Activated T-helper 17 cell treated with anti-CD3 and anti-CD28 coated beads, Interleukin-2, amount 50 U/mL, for 72 hours (primary cell): Measurements from ENCODE around the gene LRRC45. TPM values are rescaled to one million over a fixed set of nuclear protein-coding genes. Genes with fewer than 3 reads are reported as not detected.

ENCODE experiments used
- ATAC-seq: fragments of 150-1000 bp; cut with Tn5 transposase; replicated peaks from 2 replicates; pipeline ENCODE4 v1.10.0; 2021; ENCODE audit warnings: mild to moderate bottlenecking, moderate library complexity
- H3K27ac Mint-ChIP-seq: one replicate; pipeline ENCODE4 v1.8.0; 2022; ENCODE audit warnings: mixed read lengths
- H3K27me3 Mint-ChIP-seq: one replicate; pipeline ENCODE4 v1.8.0; 2022; ENCODE audit warnings: mixed read lengths
- H3K36me3 Mint-ChIP-seq: one replicate; pipeline ENCODE4 v1.8.0; 2022; ENCODE audit warnings: low read depth, mild to moderate bottlenecking, mixed read lengths
- H3K4me1 Mint-ChIP-seq: one replicate; pipeline ENCODE4 v1.8.0; 2022; ENCODE audit warnings: mixed read lengths
- H3K4me3 Mint-ChIP-seq: one replicate; pipeline ENCODE4 v1.8.0; 2022; ENCODE audit warnings: mild to moderate bottlenecking, mixed read lengths
- H3K9me3 Mint-ChIP-seq: one replicate; pipeline ENCODE4 v1.8.0; 2022; ENCODE audit warnings: mixed read lengths
- total RNA-seq, 2 donors: library from RNA; stranded (reverse); gene quantifications; one replicate each; pipeline ENCODE4 v1.2.3, GENCODE V29; 2022

Gene LRRC45
- total RNA-seq, 2 donors from 2014 or later: 14.0 to 23.9 TPM

DNA sequence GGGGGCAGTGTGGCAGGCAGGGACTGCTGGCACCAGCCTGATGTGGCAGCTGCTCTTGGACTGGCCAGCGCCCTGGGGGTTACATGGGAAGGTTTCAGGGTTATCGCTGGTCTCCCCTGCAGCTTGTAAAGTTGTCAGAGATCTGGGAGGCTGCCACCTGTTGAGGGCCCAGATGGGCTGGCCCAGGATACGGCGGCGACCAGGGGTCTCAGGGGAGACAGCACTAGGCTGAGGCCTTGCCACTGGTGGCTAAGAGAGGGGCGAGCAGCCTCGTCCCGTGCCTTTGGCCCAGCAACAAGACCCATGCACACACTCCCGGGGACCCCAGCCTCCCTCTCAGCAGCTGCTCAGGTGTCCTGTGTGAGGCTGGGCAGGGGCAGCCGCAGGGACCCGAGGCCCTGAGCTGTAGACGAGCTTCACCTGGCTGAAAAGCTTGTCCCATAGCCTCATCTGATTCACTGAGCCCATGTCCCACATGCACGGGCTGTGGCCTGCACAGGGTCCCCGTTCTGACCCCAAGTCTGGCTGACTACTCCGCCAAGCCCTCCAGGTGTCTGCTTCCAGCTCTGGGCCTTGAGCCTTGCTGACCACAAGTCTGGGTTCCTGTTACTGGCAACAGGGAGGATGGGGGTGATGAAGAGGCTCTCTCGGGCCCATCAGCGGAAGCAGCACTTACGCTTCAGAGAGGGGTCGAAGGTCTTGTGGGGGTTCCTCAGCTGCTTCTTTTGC is 36.3 kb downstream of the LRRC45 start:
- peaks cover 18% of the 10 kb centered on the region for H3K36me3 Mint-ChIP-seq
- no peaks in the 10 kb centered on the region for H3K4me1 Mint-ChIP-seq
- no peak overlapping the region for H3K27ac Mint-ChIP-seq
- H3K4me3 Mint-ChIP-seq: no peak overlapping the region
- ATAC-seq: no peak
- no peaks in the 10 kb centered on the region for H3K27me3 Mint-ChIP-seq
- H3K9me3 Mint-ChIP-seq: no peaks in the 10 kb centered on the region

DNA sequence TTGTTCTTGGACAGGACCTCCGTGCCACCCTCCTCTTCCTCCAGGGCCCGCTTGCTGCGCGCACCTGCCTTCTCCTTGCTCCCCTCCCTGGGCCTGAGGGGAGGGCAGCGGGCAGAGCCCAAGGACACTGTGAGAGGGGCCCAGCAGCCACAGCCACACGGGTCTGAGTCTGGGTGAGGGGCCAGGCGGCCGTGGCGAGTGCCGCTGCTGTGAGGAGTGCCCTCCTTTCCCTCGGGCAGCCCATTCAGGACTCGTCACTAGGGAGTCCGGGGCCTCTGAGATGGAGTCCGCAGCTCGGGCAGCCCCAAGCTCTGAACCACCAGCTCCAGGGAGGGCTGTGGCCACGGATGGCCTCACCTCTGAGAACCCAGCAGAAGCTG is 36.9 kb downstream of the LRRC45 start:
- H3K9me3 Mint-ChIP-seq: no peaks in the 10 kb centered on the region
- H3K36me3 Mint-ChIP-seq: peaks cover 16% of the 10 kb centered on the region
- no peaks in the 10 kb centered on the region for H3K4me1 Mint-ChIP-seq
- no peak overlapping the region for H3K27ac Mint-ChIP-seq
- no peaks in the 10 kb centered on the region for H3K27me3 Mint-ChIP-seq
- no peak for ATAC-seq
- H3K4me3 Mint-ChIP-seq: no peak overlapping the region

DNA sequence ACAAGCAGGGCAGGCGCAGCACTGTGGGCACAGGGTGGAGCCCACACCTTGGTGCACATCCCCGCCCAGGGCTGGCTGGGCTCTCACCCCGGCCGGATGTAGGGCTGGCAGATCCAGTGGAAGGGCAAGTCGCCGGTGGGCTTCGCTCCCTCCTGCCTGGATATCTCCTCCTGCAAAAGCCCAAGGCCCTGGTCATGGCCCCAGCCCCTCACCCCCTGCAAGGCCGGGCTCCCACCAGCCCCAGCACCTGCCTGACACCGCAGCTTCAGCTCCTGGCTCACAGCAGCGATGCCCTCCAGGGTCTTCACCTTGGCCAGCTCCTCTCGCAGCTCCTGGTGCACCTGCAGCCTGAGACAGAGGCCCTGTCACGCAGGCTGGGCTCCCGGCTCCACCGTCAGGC is 37.5 kb downstream of the LRRC45 start:
- Mint-ChIP-seq H3K4me3 (no peak overlapping the region), H3K27ac (no peak overlapping the region), H3K4me1 (no peaks in the 10 kb centered on the region), H3K36me3 (peaks cover 12% of the 10 kb centered on the region), H3K27me3 (no peaks in the 10 kb centered on the region), H3K9me3 (no peaks in the 10 kb centered on the region)
- ATAC-seq: no peak

DNA sequence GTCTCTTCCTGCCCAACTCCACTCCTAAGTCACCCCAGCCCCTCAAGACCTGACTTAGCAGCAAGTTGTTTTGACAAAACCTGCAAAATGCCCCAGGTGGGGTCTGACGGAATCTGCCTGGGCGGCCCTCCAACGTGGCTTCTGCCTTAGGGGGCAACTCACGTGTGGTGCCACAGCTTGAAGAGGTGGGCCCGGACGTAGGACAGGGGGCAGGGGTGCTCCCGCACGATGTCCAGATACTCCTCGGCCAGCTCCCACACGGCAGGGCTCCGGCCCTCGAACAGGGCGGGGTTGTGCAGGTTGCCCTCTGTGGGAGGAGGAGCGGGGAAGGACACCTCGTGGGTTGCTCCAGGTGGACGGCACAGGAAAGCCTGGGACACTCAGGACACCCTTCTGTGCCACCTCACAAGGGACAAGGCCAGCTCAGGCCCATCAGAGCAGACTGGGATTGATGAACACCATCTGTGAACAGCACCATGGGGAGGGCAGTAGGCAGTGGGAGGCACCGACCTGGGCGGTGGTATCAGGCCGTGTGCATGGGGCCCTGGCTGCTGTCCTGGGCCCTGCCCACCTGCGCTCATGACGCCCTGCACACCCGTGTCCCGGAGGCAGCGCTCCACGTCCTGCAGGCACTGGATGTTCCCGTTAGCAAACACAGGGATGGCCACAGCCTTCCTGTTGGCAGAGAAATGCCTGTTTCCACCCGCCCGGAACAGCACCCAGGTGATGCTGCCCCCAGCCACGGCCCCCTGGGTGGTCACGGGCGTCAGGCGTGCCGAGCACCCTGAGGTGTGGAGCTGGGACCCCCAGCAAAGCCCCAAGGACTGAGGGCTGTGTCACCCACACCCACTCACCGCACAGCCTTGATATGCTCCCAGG is 38.2 kb downstream of the LRRC45 start:
- Mint-ChIP-seq H3K4me1 (no peaks in the 10 kb centered on the region), H3K9me3 (no peaks in the 10 kb centered on the region), H3K27me3 (no peaks in the 10 kb centered on the region), H3K4me3 (no peak overlapping the region), H3K36me3 (peaks cover 12% of the 10 kb centered on the region), H3K27ac (no peak overlapping the region)
- no peak for ATAC-seq

DNA sequence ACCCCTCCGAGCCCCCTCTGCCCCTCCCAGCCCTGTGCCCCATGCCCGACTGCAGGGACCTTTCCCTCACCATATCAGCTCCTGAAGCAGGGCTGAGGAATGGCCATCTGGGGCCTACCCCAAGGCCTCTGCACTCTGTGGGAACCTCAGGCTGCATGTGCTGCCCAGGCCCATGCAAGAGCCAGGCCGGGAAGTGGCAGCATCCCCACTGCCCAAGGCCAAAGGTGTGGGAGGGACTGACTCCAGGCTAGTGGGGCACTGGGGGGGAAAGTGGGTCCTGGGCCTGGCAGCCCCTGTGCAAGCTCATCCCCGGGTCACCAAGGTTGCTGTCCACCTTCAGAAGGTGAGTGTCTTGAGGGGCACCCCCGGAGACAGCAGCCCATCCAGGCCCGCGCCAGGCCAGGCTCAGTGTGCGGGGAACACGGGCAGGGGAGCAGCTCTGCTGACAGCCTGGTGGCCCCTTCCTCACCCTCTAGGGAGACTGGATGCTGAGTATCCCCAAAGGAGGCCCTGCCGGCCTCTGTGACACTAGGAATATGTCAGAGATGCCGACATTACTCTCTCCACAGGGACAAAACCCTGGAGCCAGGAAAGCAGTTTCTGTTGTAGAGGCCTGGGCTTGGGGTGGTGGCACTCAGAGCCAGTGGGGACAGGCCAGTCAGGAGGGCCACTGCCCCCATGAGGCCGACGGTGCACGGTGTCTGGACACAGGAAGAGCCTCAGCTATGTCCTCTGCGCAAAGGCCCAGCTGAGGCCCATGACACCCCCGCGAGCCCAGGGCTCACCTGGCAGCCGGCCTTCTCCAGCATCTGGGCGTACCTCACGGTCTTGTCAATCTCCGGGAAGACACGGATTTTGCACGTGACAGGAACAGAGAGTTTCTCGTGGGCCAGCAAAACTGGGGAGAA is 39.2 kb downstream of the LRRC45 start:
- H3K4me1 Mint-ChIP-seq: no peaks in the 10 kb centered on the region
- no peak overlapping the region for H3K27ac Mint-ChIP-seq
- H3K27me3 Mint-ChIP-seq: no peaks in the 10 kb centered on the region
- no peaks in the 10 kb centered on the region for H3K9me3 Mint-ChIP-seq
- H3K36me3 Mint-ChIP-seq: peaks cover 12% of the 10 kb centered on the region
- no peak for ATAC-seq
- H3K4me3 Mint-ChIP-seq: no peak overlapping the region

DNA sequence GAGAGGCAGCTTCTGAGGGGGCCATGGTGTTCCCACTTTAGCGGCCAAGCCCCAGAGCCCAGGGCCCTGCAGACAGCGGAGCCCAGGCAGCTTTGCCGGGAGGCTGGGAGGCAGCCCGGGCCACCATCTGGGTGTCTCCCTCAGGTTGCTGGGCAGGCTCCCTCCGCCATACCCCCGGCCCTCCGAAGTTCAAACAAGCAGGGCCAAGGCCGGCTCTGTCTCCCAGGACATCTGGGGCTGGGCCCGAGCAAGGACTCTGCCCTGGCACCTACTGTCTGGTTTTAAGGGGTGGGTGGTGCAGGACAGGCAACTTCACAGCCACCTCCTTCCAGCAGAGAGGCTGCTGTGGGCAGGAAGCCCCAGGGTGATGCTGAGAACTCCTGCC is 39.9 kb downstream of the LRRC45 start:
- Mint-ChIP-seq H3K27ac (no peak overlapping the region), H3K27me3 (no peaks in the 10 kb centered on the region), H3K4me3 (no peak overlapping the region), H3K9me3 (no peaks in the 10 kb centered on the region), H3K36me3 (peaks cover 7% of the 10 kb centered on the region), H3K4me1 (no peaks in the 10 kb centered on the region)
- no peak for ATAC-seq

DNA sequence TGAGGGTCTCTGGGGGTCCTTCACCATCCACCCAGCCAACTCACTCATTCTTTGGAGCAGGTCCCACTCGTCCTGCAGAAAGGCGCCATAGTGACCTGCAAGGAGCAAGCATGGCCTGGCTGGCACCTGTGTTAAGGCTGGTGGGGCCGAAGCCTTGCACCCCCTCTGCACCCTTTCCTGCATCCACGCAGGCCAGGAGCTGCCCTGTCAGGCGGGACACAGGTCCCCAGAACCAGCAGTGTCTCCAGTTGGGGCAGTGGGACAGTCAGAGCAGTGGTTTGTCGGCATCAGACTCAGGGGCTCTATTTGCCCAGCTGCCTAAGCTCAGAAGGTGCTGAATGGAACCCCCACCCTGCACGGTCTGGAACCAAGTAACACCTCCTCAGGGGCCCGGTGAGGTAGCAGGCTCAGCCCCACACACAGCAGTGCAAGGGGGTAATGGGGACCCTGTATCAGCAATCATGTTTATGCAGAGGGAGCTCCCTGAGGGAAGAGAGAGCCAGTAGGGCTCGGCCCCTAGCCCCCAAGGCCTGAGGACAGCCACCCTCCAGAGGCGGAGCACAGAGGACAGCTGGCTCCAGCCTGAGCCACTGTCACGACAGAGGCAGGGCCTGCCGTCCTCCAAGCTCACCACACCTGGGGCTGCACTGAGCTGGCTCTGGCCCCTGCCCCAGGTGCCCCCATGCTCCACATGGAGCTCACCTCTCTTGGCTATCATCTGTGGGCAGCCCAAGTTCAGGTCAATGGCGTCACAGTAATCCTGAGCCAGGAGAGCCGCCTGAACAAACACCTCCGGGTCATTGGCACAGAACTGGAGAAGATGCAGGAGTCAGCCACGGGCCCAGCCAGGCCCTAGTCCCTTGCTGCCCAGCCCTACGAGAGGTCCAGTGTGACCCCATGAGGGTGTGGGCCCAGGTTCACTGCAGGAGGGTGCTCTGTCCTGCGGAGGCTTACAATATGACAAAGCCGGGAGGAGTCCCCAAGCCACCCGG is 40.6 kb downstream of the LRRC45 start:
- Mint-ChIP-seq H3K27me3 (no peaks in the 10 kb centered on the region), H3K27ac (no peak overlapping the region), H3K4me3 (peak overlapping the region; percentile 53), H3K36me3 (peaks cover 5% of the 10 kb centered on the region), H3K4me1 (no peaks in the 10 kb centered on the region), H3K9me3 (no peaks in the 10 kb centered on the region)
- ATAC-seq: no peak

DNA sequence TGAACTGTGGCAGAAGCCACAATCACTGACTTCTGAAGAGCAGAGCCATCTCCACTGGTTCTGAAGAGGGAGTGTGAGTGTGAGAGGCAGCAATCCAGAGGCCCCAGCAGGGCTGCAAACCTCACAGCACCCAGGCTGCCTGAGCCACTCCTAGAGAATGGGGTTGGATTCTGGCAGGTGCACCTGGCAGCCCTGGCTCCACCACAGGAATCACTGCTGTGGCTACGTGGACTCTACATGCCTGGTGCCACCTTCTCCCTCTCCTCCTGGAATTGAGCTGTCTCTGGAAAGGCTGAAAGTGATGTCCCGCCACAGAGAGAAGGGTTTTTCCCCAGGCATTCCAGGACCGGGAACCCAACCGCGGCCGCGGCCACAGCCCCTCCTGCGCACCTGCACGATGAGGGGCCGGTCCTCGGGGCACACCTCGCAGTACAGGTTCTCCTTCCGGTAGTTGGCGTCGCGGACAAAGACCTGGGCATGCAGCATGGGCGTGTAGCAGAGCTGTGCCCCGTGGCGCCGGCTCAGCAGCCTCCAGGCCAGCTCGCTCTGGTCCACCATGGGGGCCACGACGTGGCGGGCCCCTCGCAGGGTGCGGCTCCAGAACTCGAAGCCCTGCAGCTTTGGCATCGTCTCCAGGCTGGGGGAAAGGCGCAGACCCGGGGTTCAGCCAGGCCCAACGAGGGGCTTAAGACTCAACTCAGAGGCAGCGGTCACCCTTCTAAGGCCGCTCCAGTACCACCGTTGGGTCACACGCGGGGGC is 41.5 kb downstream of the LRRC45 start:
- Mint-ChIP-seq H3K27ac (no peak overlapping the region), H3K4me1 (no peaks in the 10 kb centered on the region), H3K36me3 (peaks cover 5% of the 10 kb centered on the region), H3K27me3 (no peaks in the 10 kb centered on the region), H3K9me3 (no peaks in the 10 kb centered on the region), H3K4me3 (peak overlapping the region; percentile 53)
- ATAC-seq: peak; percentile 25

DNA sequence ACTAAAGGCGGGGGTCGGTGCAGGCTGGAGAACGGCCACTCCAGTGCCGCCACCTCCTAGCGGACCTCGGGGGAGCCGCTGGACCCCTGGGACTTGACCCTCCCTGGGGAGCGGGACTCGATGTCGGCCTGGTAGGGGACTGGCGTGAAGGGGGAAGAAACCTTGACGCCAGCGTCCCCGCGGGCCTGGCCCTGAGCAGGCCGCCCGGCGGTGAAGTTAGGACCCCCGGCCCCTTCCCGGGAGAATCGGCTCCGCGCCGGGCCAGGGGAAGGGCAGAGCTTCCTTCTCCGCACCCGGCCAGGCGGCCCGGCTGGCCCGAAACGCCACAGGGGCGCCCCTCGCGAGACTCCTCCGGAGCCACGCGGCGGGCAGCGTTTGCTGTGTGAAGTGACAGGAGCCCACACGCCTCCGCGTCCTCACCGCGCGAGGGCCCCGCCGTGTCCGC is 42.1 kb downstream of the LRRC45 start:
- Mint-ChIP-seq H3K9me3 (no peaks in the 10 kb centered on the region), H3K4me1 (no peaks in the 10 kb centered on the region), H3K27me3 (no peaks in the 10 kb centered on the region), H3K4me3 (peak overlapping the region; percentile 53), H3K27ac (no peak overlapping the region), H3K36me3 (peaks cover 2% of the 10 kb centered on the region)
- ATAC-seq: peak; percentile 59

DNA sequence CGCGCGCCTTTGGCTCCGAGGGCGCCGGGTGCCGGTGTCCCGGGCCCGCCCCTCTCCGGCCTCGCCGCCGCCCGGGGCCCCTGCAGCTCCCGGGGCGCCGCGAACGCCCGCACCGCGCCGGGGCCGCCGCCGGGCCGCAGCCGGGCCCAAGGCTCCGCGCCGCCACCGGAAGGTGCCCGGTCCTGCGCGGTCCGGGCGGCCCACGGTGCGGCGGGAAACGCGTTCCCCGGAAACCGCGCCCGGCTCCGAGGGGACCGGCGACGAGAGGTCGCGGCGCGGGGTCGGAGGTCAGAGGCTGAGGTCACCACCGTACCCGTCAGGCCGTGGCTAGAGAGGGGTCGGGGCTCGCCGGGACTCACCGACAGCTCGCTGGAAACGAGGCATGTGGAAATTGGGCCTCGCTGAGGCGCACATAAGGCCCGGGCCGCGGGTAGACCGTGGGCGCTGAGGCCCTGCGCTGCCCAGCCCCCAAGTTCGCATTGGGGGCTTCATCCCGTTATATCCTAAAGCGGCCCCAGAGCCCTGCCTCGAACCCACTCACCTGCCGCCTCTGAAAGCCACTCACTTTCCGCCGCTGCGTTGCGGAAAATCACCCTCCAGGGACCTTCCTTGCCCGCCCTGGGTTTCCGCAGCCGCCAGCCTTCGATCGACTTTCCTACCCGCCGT is 42.7 kb downstream of the LRRC45 start, which contains the start of gene DUS1L:
Gene DUS1L, minus strand, starts transcription at position 167 of the 666 bp plus-strand sequence. CDS start 745 bp downstream, outside the sequence.
- peak within 1 kb of the TSS; percentile 95 for H3K27ac Mint-ChIP-seq
- no peaks in the 10 kb centered on the region for H3K27me3 Mint-ChIP-seq
- H3K4me1 Mint-ChIP-seq: no peaks in the 10 kb centered on the region
- H3K9me3 Mint-ChIP-seq: no peaks in the 10 kb centered on the region
- H3K4me3 Mint-ChIP-seq: peak within 1 kb of the TSS; percentile 83
- H3K36me3 Mint-ChIP-seq: no peaks in the 10 kb centered on the region
- peak; percentile 85 for ATAC-seq

DNA sequence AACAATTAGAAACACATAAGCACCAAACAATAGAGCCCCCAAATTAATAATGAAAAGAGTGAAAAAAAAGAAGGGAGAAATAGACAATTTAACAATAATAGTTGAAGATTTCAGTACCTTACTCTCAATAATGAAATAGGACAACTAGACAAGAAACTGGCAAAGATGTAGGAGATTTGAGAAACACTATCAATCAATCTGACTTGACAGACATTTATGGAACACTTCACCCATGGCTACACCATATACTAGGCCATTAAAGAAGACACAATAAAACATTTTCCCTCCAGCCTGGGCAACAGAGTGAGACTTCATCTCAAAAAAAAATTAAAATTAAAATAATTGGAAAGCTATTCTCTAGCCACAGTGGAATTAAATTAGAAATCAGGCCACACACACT is 47.5 kb downstream of the LRRC45 start:
- Mint-ChIP-seq H3K4me1 (no peaks in the 10 kb centered on the region), H3K4me3 (no peak overlapping the region), H3K36me3 (no peaks in the 10 kb centered on the region), H3K27ac (no peak overlapping the region), H3K27me3 (no peaks in the 10 kb centered on the region), H3K9me3 (no peaks in the 10 kb centered on the region)
- ATAC-seq: no peak

DNA sequence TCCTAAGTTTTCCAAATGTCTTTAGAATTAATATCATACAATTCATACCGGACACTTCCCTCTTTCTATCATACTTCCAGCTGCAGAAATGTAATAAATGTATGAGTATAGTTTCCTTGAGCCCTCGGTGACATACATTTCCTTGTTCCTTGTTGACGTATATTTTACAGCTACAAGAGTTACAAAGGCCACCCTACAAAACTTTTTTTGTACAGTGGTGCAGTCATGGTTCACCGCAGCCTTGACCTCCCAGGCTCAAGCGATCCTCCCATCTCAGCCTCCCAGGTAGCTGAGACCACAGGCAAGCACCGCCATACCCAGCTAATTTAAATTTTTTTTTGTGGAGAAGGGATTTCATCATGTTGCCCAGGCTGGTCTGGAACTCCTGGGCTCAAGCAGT is 49.7 kb downstream of the LRRC45 start:
- Mint-ChIP-seq H3K9me3 (no peaks in the 10 kb centered on the region), H3K4me1 (no peaks in the 10 kb centered on the region), H3K4me3 (no peak overlapping the region), H3K27me3 (no peaks in the 10 kb centered on the region), H3K27ac (no peak overlapping the region), H3K36me3 (no peaks in the 10 kb centered on the region)
- no peak for ATAC-seq
